B cell (primary cell): ENCODE measurements around the gene PACSIN2. TPM values are rescaled to one million over a fixed set of nuclear protein-coding genes. Genes with fewer than 3 reads are reported as not detected.

Experiments used
- ATAC-seq: fragments of 200-7000 bp; cut with Tn5 transposase; one replicate; pipeline ENCODE4 v1.10.0; 2021; ENCODE audit warnings: low read depth, mild to moderate bottlenecking, moderate number of reproducible peaks, moderate library complexity
- CTCF ChIA-PET: fragments of 350-600 bp; sonication (Branson Sonifier 250); formaldehyde crosslinking; loops from one replicate; lab custom pipeline; 2021; ENCODE audit warnings: antibody characterized with exemption, inconsistent platforms; lab: Charles Lee
- POLR2A ChIA-PET: fragments of 350-600 bp; sonication (Branson Sonifier 250); formaldehyde crosslinking; loops from one replicate; lab custom pipeline; 2021; ENCODE audit warnings: antibody characterized with exemption; lab: Charles Lee
- DNase-seq: peaks from one replicate; pipeline ENCODE4 v3.0.0; 2013
- H2AFZ ChIP-seq: 2 replicates; pipeline ENCODE4 v1.6.1; 2012; ENCODE audit warnings: mild to moderate bottlenecking, low read depth, low read length; ENCODE audit not compliant: insufficient read depth, poor library complexity, severe bottlenecking
- H3K27ac ChIP-seq, 2 donors: 1 replicate in 1 of 2; 2 replicates in 1 of 2; pipeline ENCODE4 v1.5.1; 2012 to 2013; ENCODE audit warnings: low read length in 2 of 2, mild to moderate bottlenecking in 2 of 2, moderate library complexity in 1 of 2
- H3K27me3 ChIP-seq, 4 experiments: fragments of 200-600 bp in 1 of 4; sonication (generic) in 1 of 4; replicated peaks in 1 of 4; 1 replicate in 2 of 4; 2 replicates in 2 of 4; pipeline versions ENCODE4 v1.6.1 to v1.7.0; 2013 to 2016; ENCODE audit warnings: low read length in 3 of 4, mild to moderate bottlenecking in 2 of 4, mixed read lengths in 1 of 4, moderate library complexity in 1 of 4; ENCODE audit not compliant: insufficient read depth in 4 of 4, control insufficient read depth in 3 of 4; ENCODE audit errors: control extremely low read depth in 1 of 4
- H3K36me3 ChIP-seq, 2 experiments: replicated peaks in 1 of 2; 1 replicate in 1 of 2; 2 replicates in 1 of 2; pipeline versions ENCODE4 v1.6.1 to v1.7.1; 2013; ENCODE audit warnings: low read length in 1 of 2; ENCODE audit not compliant: insufficient read depth in 2 of 2, control insufficient read depth in 1 of 2; ENCODE audit errors: control extremely low read depth in 1 of 2, extremely low read depth in 1 of 2
- H3K4me1 ChIP-seq, 2 donors: fragments of 200-600 bp in 1 of 2; sonication (generic) in 1 of 2; 1 replicate in 1 of 2; 2 replicates in 1 of 2; pipeline versions ENCODE4 v1.5.1 to v1.6.1; 2013 to 2017; ENCODE audit warnings: low read length in 2 of 2; ENCODE audit not compliant: control insufficient read depth in 2 of 2, insufficient read depth in 2 of 2
- H3K4me2 ChIP-seq: replicated peaks from 2 replicates; pipeline ENCODE3; 2012; ENCODE audit warnings: mild to moderate bottlenecking, low read depth, low read length; ENCODE audit not compliant: poor library complexity, severe bottlenecking
- H3K4me3 ChIP-seq, 5 experiments: fragments of 200-600 bp in 1 of 5; sonication (generic) in 1 of 5; 1 replicate in 3 of 5; 2 replicates in 2 of 5; pipeline versions ENCODE4 v1.5.1 to v1.7.0; 2011 to 2016; ENCODE audit warnings: low read length in 4 of 5, mild to moderate bottlenecking in 4 of 5, low read depth in 2 of 5, control low read depth in 1 of 5, moderate library complexity in 1 of 5; ENCODE audit not compliant: insufficient read depth in 1 of 5; ENCODE audit errors: control extremely low read depth in 1 of 5, extremely low read depth in 1 of 5
- H3K79me2 ChIP-seq: fragments of 200-600 bp; sonication (generic); one replicate; pipeline ENCODE4 v1.6.0; 2016; ENCODE audit warnings: low read length; ENCODE audit not compliant: control insufficient read depth, insufficient read depth
- H3K9ac ChIP-seq: fragments of 200-600 bp; sonication (generic); 2 replicates; pipeline ENCODE4 v1.6.1; 2017; ENCODE audit warnings: mild to moderate bottlenecking, low read length, moderate library complexity
- H3K9me3 ChIP-seq, 3 donors: one replicate each; pipeline versions ENCODE4 v1.6.1 to v1.7.1; 2013; ENCODE audit warnings: low read length in 2 of 3; ENCODE audit not compliant: control insufficient read depth in 2 of 3, insufficient read depth in 1 of 3; ENCODE audit errors: control extremely low read depth in 1 of 3
- H4K20me1 ChIP-seq: 2 replicates; pipeline ENCODE4 v1.6.0; 2012; ENCODE audit warnings: mild to moderate bottlenecking, low read length; ENCODE audit not compliant: insufficient read depth, control insufficient read depth, poor library complexity, severe bottlenecking
- H3K27ac Mint-ChIP-seq: one replicate; pipeline ENCODE4 v1.8.0; 2021; ENCODE audit warnings: mixed read lengths
- H3K27me3 Mint-ChIP-seq: one replicate; pipeline ENCODE4 v1.8.0; 2021; ENCODE audit warnings: mixed read lengths
- H3K4me1 Mint-ChIP-seq: one replicate; pipeline ENCODE4 v1.8.0; 2021; ENCODE audit warnings: mixed read lengths
- H3K4me3 Mint-ChIP-seq: one replicate; pipeline ENCODE4 v1.8.0; 2021; ENCODE audit warnings: mixed read lengths
- H3K9me3 Mint-ChIP-seq: one replicate; pipeline ENCODE4 v1.8.0; 2022; ENCODE audit warnings: mixed read lengths; ENCODE audit not compliant: insufficient read depth
- CTCF ChIP-seq: fragments of 200-600 bp; IDR thresholded peaks from one replicate; pipeline ENCODE4 v1.8.0; 2022; ENCODE audit warnings: antibody characterized with exemption, mild to moderate bottlenecking
- EZH2 ChIP-seq: IDR thresholded peaks from 2 replicates; pipeline ENCODE4 v1.6.1; 2012; ENCODE audit warnings: borderline replicate concordance, low read depth, mild to moderate bottlenecking, moderate library complexity, low read length; ENCODE audit not compliant: insufficient read depth, poor library complexity, severe bottlenecking
- WGBS: methylation state at CpG from one replicate; pipeline ENCODE4 v1.1.5; 2013; ENCODE audit warnings: missing lambda C conversion rate; ENCODE audit not compliant: insufficient coverage; 5-methylcytosine and 5-hydroxymethylcytosine counted together
- intact Hi-C: fragments of 100-400 bp; cut with micrococcal nuclease; formaldehyde crosslinking; loops from one replicate; pipeline ENCODE4 v1.10.0; 2022
- polyA plus RNA-seq: library from polyadenylated mRNA; depleted of rRNA; stranded (reverse); fragments of >200 nt; gene quantifications from 2 replicates; pipeline ENCODE4 v1.2.3, GENCODE V29; 2012
- total RNA-seq, 2 donors: library from RNA; stranded (reverse); fragments of 120-200 nt in 1 of 2; gene quantifications; 1 replicate in 1 of 2; 2 replicates in 1 of 2; pipeline versions ENCODE4 v1.2.3 to v1.2.4, GENCODE V29; 2013 to 2022

PACSIN2 gene
- total and polyA plus RNA-seq, 2 donors (not counting 1 experiment from before 2014, with no cell fraction given), result 26.9 to 59.3 TPM

- Histone ChIP-seq H2AFZ (no peak overlapping the region), H3K4me1 (peaks cover 0 to 7% of the 10 kb centered on the region in 2 donors), H3K4me2 (no peak overlapping the region), H3K9ac (no peak overlapping the region), H4K20me1 (no peaks in the 10 kb centered on the region), H3K9me3 (no peaks in the 10 kb centered on the region), H3K27me3 (no peaks in the 10 kb centered on the region), H3K27ac (no peak overlapping the region), H3K79me2 (no peaks in the 10 kb centered on the region), H3K4me3 (no peak overlapping the region), H3K36me3 (peaks cover 0 to 51% of the 10 kb centered on the region in 2 experiments)
- Mint-ChIP-seq H3K9me3 (no peaks in the 10 kb centered on the region), H3K27me3 (no peaks in the 10 kb centered on the region), H3K4me3 (no peak overlapping the region), H3K4me1 (peaks cover 5% of the 10 kb centered on the region), H3K27ac (no peak overlapping the region)
- ChIA-PET CTCF (interaction anchor here (0.9 kb wide), 1 partner anchor 9 kb away, joined by 3 read pairs; no protein-coding TSS in a partner anchor), POLR2A (no interaction called here)
- WGBS, result 91% methylated on average over 31 of the region's 33 CpGs
- no peak for ATAC-seq
- TF ChIP-seq CTCF (no peak), EZH2 (no peak)
- no peak for DNase-seq
- intact Hi-C loops, result loop anchor here (10.0 kb wide), 1 partner anchor 265 kb away; no protein-coding TSS in a partner anchor
These were observed 145.0 kb downstream of the PACSIN2 start for GRCh38 chr22:42869888-42870480.

- Histone ChIP-seq H3K4me3 (no peak overlapping the region), H3K79me2 (no peaks in the 10 kb centered on the region), H3K27ac (no peak overlapping the region), H4K20me1 (no peaks in the 10 kb centered on the region), H3K9ac (no peak overlapping the region), H3K9me3 (peaks cover 0 to 4% (median 0%) of the 10 kb centered on the region in 3 donors), H3K4me1 (peaks cover 0 to 7% of the 10 kb centered on the region in 2 donors), H3K27me3 (no peaks in the 10 kb centered on the region), H3K36me3 (peaks cover 0 to 48% of the 10 kb centered on the region in 2 experiments), H3K4me2 (no peak overlapping the region), H2AFZ (no peak overlapping the region)
- H3K27ac Mint-ChIP-seq, result peak overlapping the region; percentile 3
- intact Hi-C loops, result loop anchor here (10.0 kb wide), 1 partner anchor 265 kb away; no protein-coding TSS in a partner anchor
- ATAC-seq, result no peak
- H3K4me3 Mint-ChIP-seq, result no peak overlapping the region
- no peaks in the 10 kb centered on the region for H3K9me3 Mint-ChIP-seq
- ChIA-PET CTCF (interaction anchor here (0.9 to 3.3 kb wide), 4 partner anchors 9 to 205 kb away, joined by 3 to 35 read pairs (median 16); no protein-coding TSS in a partner anchor), POLR2A (interaction anchor here (0.6 kb wide), 1 partner anchor 156 kb away, joined by 5 read pairs; no protein-coding TSS in a partner anchor)
- TF ChIP-seq EZH2, result no peak
- TF ChIP-seq CTCF, result no peak
- H3K4me1 Mint-ChIP-seq, result peaks cover 8% of the 10 kb centered on the region
- no peak for DNase-seq
- no peaks in the 10 kb centered on the region for H3K27me3 Mint-ChIP-seq
- WGBS, result 100% methylated on average over 5 of the region's 8 CpGs
These were observed 145.5 kb downstream of the PACSIN2 start for GRCh38 chr22:42869463-42869862.
